Measurements from ENCODE around the gene SLC25A48.

DNA sequence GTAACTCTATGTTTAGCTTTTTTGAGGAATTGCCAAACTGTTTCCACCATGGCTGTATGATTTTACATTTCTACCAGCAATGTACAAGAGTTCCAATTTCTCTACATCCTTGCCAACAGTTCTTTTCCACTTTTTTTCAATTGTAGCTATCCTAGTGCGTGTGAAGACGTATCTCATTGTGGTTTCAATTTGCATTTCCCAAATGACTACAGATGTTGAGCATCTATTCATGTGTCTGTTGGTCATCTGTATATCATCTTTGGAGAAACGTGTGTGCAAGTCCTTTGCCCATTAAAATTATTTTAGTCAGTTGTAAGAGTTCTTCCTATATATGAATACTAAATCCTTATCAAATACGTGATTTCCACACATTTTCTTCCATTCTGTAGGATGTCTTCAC lies 6.5 kb downstream of the SLC25A48 start:
- TF ChIP-seq, protein P1, sequence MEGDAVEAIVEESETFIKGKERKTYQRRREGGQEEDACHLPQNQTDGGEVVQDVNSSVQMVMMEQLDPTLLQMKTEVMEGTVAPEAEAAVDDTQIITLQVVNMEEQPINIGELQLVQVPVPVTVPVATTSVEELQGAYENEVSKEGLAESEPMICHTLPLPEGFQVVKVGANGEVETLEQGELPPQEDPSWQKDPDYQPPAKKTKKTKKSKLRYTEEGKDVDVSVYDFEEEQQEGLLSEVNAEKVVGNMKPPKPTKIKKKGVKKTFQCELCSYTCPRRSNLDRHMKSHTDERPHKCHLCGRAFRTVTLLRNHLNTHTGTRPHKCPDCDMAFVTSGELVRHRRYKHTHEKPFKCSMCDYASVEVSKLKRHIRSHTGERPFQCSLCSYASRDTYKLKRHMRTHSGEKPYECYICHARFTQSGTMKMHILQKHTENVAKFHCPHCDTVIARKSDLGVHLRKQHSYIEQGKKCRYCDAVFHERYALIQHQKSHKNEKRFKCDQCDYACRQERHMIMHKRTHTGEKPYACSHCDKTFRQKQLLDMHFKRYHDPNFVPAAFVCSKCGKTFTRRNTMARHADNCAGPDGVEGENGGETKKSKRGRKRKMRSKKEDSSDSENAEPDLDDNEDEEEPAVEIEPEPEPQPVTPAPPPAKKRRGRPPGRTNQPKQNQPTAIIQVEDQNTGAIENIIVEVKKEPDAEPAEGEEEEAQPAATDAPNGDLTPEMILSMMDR (IDR thresholded peaks at IDR 0.05): no peak
- TF ChIP-seq POLR2A (IDR thresholded peaks at IDR 0.05): no peak
